ENCODE results near the gene KIF25.

DNA sequence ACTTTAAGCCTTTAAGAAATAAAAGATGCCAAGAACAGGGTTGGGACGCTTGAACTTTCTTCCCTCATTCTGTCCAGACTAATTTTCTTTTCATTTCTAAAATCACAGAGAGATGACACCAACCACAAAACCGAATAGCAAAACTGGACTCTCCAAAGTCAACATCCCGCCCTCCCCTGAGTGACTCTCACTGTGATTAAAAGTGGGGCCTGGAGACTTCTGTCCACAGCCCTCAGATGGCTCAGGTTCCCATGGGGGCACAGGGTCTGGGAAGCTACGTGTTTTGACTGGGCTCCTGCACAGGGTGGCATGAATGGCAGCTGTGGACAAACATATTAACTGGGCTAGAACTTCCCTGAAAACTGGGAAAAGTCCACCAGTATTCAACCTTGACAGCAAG is 75.3 kb downstream of the KIF25 start:
- TF ChIP-seq POLR2AphosphoS5 (IDR thresholded peaks at IDR 0.05) = no peak
- TF ChIP-seq, protein P1, sequence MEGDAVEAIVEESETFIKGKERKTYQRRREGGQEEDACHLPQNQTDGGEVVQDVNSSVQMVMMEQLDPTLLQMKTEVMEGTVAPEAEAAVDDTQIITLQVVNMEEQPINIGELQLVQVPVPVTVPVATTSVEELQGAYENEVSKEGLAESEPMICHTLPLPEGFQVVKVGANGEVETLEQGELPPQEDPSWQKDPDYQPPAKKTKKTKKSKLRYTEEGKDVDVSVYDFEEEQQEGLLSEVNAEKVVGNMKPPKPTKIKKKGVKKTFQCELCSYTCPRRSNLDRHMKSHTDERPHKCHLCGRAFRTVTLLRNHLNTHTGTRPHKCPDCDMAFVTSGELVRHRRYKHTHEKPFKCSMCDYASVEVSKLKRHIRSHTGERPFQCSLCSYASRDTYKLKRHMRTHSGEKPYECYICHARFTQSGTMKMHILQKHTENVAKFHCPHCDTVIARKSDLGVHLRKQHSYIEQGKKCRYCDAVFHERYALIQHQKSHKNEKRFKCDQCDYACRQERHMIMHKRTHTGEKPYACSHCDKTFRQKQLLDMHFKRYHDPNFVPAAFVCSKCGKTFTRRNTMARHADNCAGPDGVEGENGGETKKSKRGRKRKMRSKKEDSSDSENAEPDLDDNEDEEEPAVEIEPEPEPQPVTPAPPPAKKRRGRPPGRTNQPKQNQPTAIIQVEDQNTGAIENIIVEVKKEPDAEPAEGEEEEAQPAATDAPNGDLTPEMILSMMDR (IDR thresholded peaks at IDR 0.05) = no peak
